Fibroblast of skin of right quadriceps (primary cell): ENCODE data around the gene NELL2.

Source experiments
- DNase-seq: peaks from one replicate; pipeline ENCODE4 v3.0.0-alpha.2; 2013

Gene NELL2

DNA sequence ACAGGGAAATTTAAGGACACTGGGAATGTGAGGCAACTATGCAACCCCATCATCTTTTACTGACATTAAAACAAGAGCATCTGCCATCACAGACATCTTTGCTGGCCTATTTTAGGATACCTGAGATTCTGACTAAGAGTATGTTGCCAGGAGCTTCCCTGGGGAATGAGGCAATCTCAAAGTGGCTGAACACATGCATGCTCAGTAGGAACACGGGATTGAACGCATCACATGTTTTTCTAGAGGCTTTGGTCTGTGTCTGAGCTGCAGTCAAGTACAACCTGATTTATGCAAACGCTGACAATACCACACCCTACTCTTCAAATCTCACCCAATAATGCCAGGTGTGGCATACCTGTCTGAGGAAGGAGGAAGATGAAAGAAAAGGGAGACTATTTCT, 416.5 kb downstream of the NELL2 start:
- DNase-seq, result no peak
